Measurements from ENCODE around the gene KRTAP9-7. TPM values are rescaled to one million over a fixed set of nuclear protein-coding genes. Genes with fewer than 3 reads are reported as not detected.
A peak's percentile ranks its signal among the peaks of the same experiment; 100 is the strongest.

Gene KRTAP9-7
- total and polyA plus RNA-seq, 2 experiments from 2014 or later: not detected

GRCh38 chr17:41322903-41323895 is 47.7 kb downstream of the KRTAP9-7 start:
- Histone ChIP-seq H3K79me2 (ENCODE audit: insufficient read depth) (no peaks in the 10 kb centered on the region), H3K4me2 (ENCODE audit: unreplicated experiment) (no peak overlapping the region), H3K27me3 (replicated peaks; ENCODE audit: insufficient read depth) (no peaks in the 10 kb centered on the region), H3K36me3 (ENCODE audit: low read depth) (no peaks in the 10 kb centered on the region), H3K9me2 (ENCODE audit: insufficient read depth) (no peaks in the 10 kb centered on the region), H3K9ac (no peak overlapping the region), H3K4me3 (no peak overlapping the region), H3K27ac (no peak overlapping the region), H3K4me1 (ENCODE audit: insufficient read depth) (peaks cover 9% of the 10 kb centered on the region), H2AFZ (peak overlapping the region; percentile 85; the same call in 1 of the 2 replicates), H3F3A (ENCODE audit: insufficient read depth) (no peaks in the 10 kb centered on the region), H3K9me3 (ENCODE audit: low read depth) (peaks cover 3% of the 10 kb centered on the region), H4K20me1 (ENCODE audit: insufficient read depth) (no peaks in the 10 kb centered on the region)
- TF ChIP-seq EZH2phosphoT487 (IDR thresholded peaks at IDR 0.05; ENCODE audit: insufficient read depth, low read depth) (no peak), EZH2 (IDR thresholded peaks at IDR 0.05; ENCODE audit: insufficient read depth, poor library complexity, severe bottlenecking) (no peak)
- DNase-seq: no peak
- 96 to 99% methylated on average over 11 of the region's 11 CpGs for WGBS, 2 experiments (ENCODE audit: low coverage in 1 of 2, low lambda C conversion rate in 2 of 2, missing lambda C conversion rate in 2 of 2)
- in situ Hi-C loops (cut with MboI): loop anchor here (10.0 kb wide), 1 partner anchor 418 kb away; no protein-coding TSS in a partner anchor

- in situ Hi-C loops (cut with MboI): loop anchor here (10.0 to 25.0 kb wide), 2 partner anchors 338 to 420 kb away; no protein-coding TSS in a partner anchor
Measured at GRCh38 chr17:41324180-41325075, 48.9 kb downstream of the KRTAP9-7 start.

GRCh38 chr17:41325126-41325525 is 49.6 kb downstream of the KRTAP9-7 start:
- Histone ChIP-seq H3K27me3 (replicated peaks; ENCODE audit: insufficient read depth) (no peaks in the 10 kb centered on the region), H3K9ac (no peak overlapping the region), H3K9me2 (ENCODE audit: insufficient read depth) (no peaks in the 10 kb centered on the region), H3K27ac (no peak overlapping the region), H2AFZ (no peak overlapping the region), H3K79me2 (ENCODE audit: insufficient read depth) (no peaks in the 10 kb centered on the region), H3K36me3 (ENCODE audit: low read depth) (no peaks in the 10 kb centered on the region), H3K4me3 (no peak overlapping the region), H3K4me2 (ENCODE audit: unreplicated experiment) (no peak overlapping the region), H3F3A (ENCODE audit: insufficient read depth) (no peaks in the 10 kb centered on the region), H3K9me3 (ENCODE audit: low read depth) (peaks cover 3% of the 10 kb centered on the region), H3K4me1 (ENCODE audit: insufficient read depth) (peaks cover 9% of the 10 kb centered on the region), H4K20me1 (ENCODE audit: insufficient read depth) (no peaks in the 10 kb centered on the region)
- no peak for TF ChIP-seq EZH2phosphoT487 (IDR thresholded peaks at IDR 0.05; ENCODE audit: insufficient read depth, low read depth)
- TF ChIP-seq EZH2 (IDR thresholded peaks at IDR 0.05; ENCODE audit: insufficient read depth, poor library complexity, severe bottlenecking): no peak
- no peak for DNase-seq
- 89 to 92% methylated on average over 6 to 10 of the region's 10 CpGs for WGBS, 2 experiments (ENCODE audit: low coverage in 1 of 2, low lambda C conversion rate in 2 of 2, missing lambda C conversion rate in 2 of 2)
- in situ Hi-C loops (cut with MboI): loop anchor here (10.0 to 25.0 kb wide), 2 partner anchors 337 to 420 kb away; no protein-coding TSS in a partner anchor

More at GRCh38 chr17:41324180-41325075, 48.9 kb downstream of the KRTAP9-7 start:
- no peaks in the 10 kb centered on the region for H4K20me1 ChIP-seq (ENCODE audit: insufficient read depth)
- H3K4me3 ChIP-seq: no peak overlapping the region
- no peak overlapping the region for H3K27ac ChIP-seq
- no peaks in the 10 kb centered on the region for H3K79me2 ChIP-seq (ENCODE audit: insufficient read depth)
- H3K9me2 ChIP-seq (ENCODE audit: insufficient read depth): no peaks in the 10 kb centered on the region
- H3K4me1 ChIP-seq (ENCODE audit: insufficient read depth): peaks cover 9% of the 10 kb centered on the region
- no peak overlapping the region for H3K9ac ChIP-seq
- H3K4me2 ChIP-seq (ENCODE audit: unreplicated experiment): no peak overlapping the region
- H3K36me3 ChIP-seq (ENCODE audit: low read depth): no peaks in the 10 kb centered on the region
- no peak for DNase-seq
- no peaks in the 10 kb centered on the region for H3K27me3 ChIP-seq (replicated peaks; ENCODE audit: insufficient read depth)
- TF ChIP-seq EZH2 (IDR thresholded peaks at IDR 0.05; ENCODE audit: insufficient read depth, poor library complexity, severe bottlenecking): no peak
- no peak for TF ChIP-seq EZH2phosphoT487 (IDR thresholded peaks at IDR 0.05; ENCODE audit: insufficient read depth, low read depth)
- no peaks in the 10 kb centered on the region for H3F3A ChIP-seq (ENCODE audit: insufficient read depth)
- H3K9me3 ChIP-seq (ENCODE audit: low read depth): peaks cover 3% of the 10 kb centered on the region
- H2AFZ ChIP-seq: no peak overlapping the region
- 90 to 91% methylated on average over 15 to 16 of the region's 16 CpGs for WGBS, 2 experiments (ENCODE audit: low coverage in 1 of 2, low lambda C conversion rate in 2 of 2, missing lambda C conversion rate in 2 of 2)

GRCh38 chr17:41325611-41326010 is 50.1 kb downstream of the KRTAP9-7 start:
- no peaks in the 10 kb centered on the region for H3K9me2 ChIP-seq (ENCODE audit: insufficient read depth)
- H3K4me2 ChIP-seq (ENCODE audit: unreplicated experiment): no peak overlapping the region
- DNase-seq: no peak
- no peak overlapping the region for H3K4me3 ChIP-seq
- in situ Hi-C loops (cut with MboI): loop anchor here (10.0 to 25.0 kb wide), 2 partner anchors 337 to 421 kb away; no protein-coding TSS in a partner anchor
- H4K20me1 ChIP-seq (ENCODE audit: insufficient read depth): no peaks in the 10 kb centered on the region
- TF ChIP-seq EZH2 (IDR thresholded peaks at IDR 0.05; ENCODE audit: insufficient read depth, poor library complexity, severe bottlenecking) (no peak), EZH2phosphoT487 (IDR thresholded peaks at IDR 0.05; ENCODE audit: insufficient read depth, low read depth) (no peak)
- H3K4me1 ChIP-seq (ENCODE audit: insufficient read depth): peaks cover 9% of the 10 kb centered on the region
- WGBS, 2 experiments (ENCODE audit: low coverage in 1 of 2, low lambda C conversion rate in 2 of 2, missing lambda C conversion rate in 2 of 2): 93 to 95% methylated on average over 6 of the region's 6 CpGs
- H3K27me3 ChIP-seq (replicated peaks; ENCODE audit: insufficient read depth): no peaks in the 10 kb centered on the region
- H3K79me2 ChIP-seq (ENCODE audit: insufficient read depth): no peaks in the 10 kb centered on the region
- no peak overlapping the region for H3K27ac ChIP-seq
- H3K36me3 ChIP-seq (ENCODE audit: low read depth): no peaks in the 10 kb centered on the region
- no peaks in the 10 kb centered on the region for H3F3A ChIP-seq (ENCODE audit: insufficient read depth)
- peaks cover under 1% of the 10 kb centered on the region for H3K9me3 ChIP-seq (ENCODE audit: low read depth)
- H2AFZ ChIP-seq: no peak overlapping the region
- H3K9ac ChIP-seq: no peak overlapping the region

Small RNA genes within 50 kb of the gene (small RNA-seq; reads per million reads assigned to genes)
- not detected for gene KRTAP9-10P (ENCODE audit: low read depth, low replicate concordance)

Other genes starting within 250 kb of the KRTAP9-7 start
Only the 30 nearest of the 41 such genes appear.
- not detected in 2 replicates for gene KRTAP4-7, start 191.5 kb upstream of the KRTAP9-7 start, total RNA-seq (2014; rRNA removed; shearing (Covaris generic))
- not detected in 2 replicates for gene KRTAP4-7, start 191.5 kb upstream of the KRTAP9-7 start, polyA plus RNA-seq (2016; fragmentation: Nextera tagmentation; extraction: Ambion mirVana)
- not detected in 2 replicates for gene KRTAP4-8, start 177.6 kb upstream of the KRTAP9-7 start, total RNA-seq (2014; rRNA removed; shearing (Covaris generic))
- gene KRTAP4-8, start 177.6 kb upstream of the KRTAP9-7 start, polyA plus RNA-seq (2016; fragmentation: Nextera tagmentation; extraction: Ambion mirVana): 0.20 TPM in 1 of 2 replicates, not detected in the other
- gene KRTAP4-16, start 173.5 kb upstream of the KRTAP9-7 start, total RNA-seq (2014; rRNA removed; shearing (Covaris generic)): not detected in 2 replicates
- not detected in 2 replicates for gene KRTAP4-16, start 173.5 kb upstream of the KRTAP9-7 start, polyA plus RNA-seq (2016; fragmentation: Nextera tagmentation; extraction: Ambion mirVana)
- gene KRTAP4-9, start 170.3 kb upstream of the KRTAP9-7 start, total RNA-seq (2014; rRNA removed; shearing (Covaris generic)): not detected in 2 replicates
- 0.49 and 0.51 TPM in 2 replicates for gene KRTAP4-9, start 170.3 kb upstream of the KRTAP9-7 start, polyA plus RNA-seq (2016; fragmentation: Nextera tagmentation; extraction: Ambion mirVana)
- not detected in 2 replicates for gene KRTAP4-11, start 157.3 kb upstream of the KRTAP9-7 start, total RNA-seq (2014; rRNA removed; shearing (Covaris generic))
- gene KRTAP4-11, start 157.3 kb upstream of the KRTAP9-7 start, polyA plus RNA-seq (2016; fragmentation: Nextera tagmentation; extraction: Ambion mirVana): 0.29 TPM in 1 of 2 replicates, not detected in the other
- gene KRTAP4-12, start 151.5 kb upstream of the KRTAP9-7 start, total RNA-seq (2014; rRNA removed; shearing (Covaris generic)): not detected in 2 replicates
- 1.7 and 1.8 TPM in 2 replicates for gene KRTAP4-12, start 151.5 kb upstream of the KRTAP9-7 start, polyA plus RNA-seq (2016; fragmentation: Nextera tagmentation; extraction: Ambion mirVana)
- not detected in 2 replicates for gene KRTAP4-6, start 135.2 kb upstream of the KRTAP9-7 start, total RNA-seq (2014; rRNA removed; shearing (Covaris generic))
- gene KRTAP4-6, start 135.2 kb upstream of the KRTAP9-7 start, polyA plus RNA-seq (2016; fragmentation: Nextera tagmentation; extraction: Ambion mirVana): not detected in 2 replicates
- gene KRTAP4-5, start 125.9 kb upstream of the KRTAP9-7 start, total RNA-seq (2014; rRNA removed; shearing (Covaris generic)): not detected in 2 replicates
- gene KRTAP4-5, start 125.9 kb upstream of the KRTAP9-7 start, polyA plus RNA-seq (2016; fragmentation: Nextera tagmentation; extraction: Ambion mirVana): not detected in 2 replicates
- gene KRTAP4-4, start 115.0 kb upstream of the KRTAP9-7 start, total RNA-seq (2014; rRNA removed; shearing (Covaris generic)): not detected in 2 replicates
- not detected in 2 replicates for gene KRTAP4-4, start 115.0 kb upstream of the KRTAP9-7 start, polyA plus RNA-seq (2016; fragmentation: Nextera tagmentation; extraction: Ambion mirVana)
- gene KRTAP4-3, start 107.5 kb upstream of the KRTAP9-7 start, total RNA-seq (2014; rRNA removed; shearing (Covaris generic)): not detected in 2 replicates
- not detected in 2 replicates for gene KRTAP4-3, start 107.5 kb upstream of the KRTAP9-7 start, polyA plus RNA-seq (2016; fragmentation: Nextera tagmentation; extraction: Ambion mirVana)
- gene KRTAP4-2, start 97.5 kb upstream of the KRTAP9-7 start, total RNA-seq (2014; rRNA removed; shearing (Covaris generic)): not detected in 2 replicates
- not detected in 2 replicates for gene KRTAP4-2, start 97.5 kb upstream of the KRTAP9-7 start, polyA plus RNA-seq (2016; fragmentation: Nextera tagmentation; extraction: Ambion mirVana)
- 0.76 TPM in 1 of 2 replicates, not detected in the other for gene KRTAP4-1, start 90.8 kb upstream of the KRTAP9-7 start, total RNA-seq (2014; rRNA removed; shearing (Covaris generic))
- gene KRTAP4-1, start 90.8 kb upstream of the KRTAP9-7 start, polyA plus RNA-seq (2016; fragmentation: Nextera tagmentation; extraction: Ambion mirVana): not detected in 2 replicates
- not detected in 2 replicates for gene KRTAP9-1, start 85.8 kb upstream of the KRTAP9-7 start, total RNA-seq (2014; rRNA removed; shearing (Covaris generic))
- gene KRTAP9-1, start 85.8 kb upstream of the KRTAP9-7 start, polyA plus RNA-seq (2016; fragmentation: Nextera tagmentation; extraction: Ambion mirVana): not detected in 2 replicates
- not detected in 2 replicates for gene KRTAP9-2, start 49.0 kb upstream of the KRTAP9-7 start, total RNA-seq (2014; rRNA removed; shearing (Covaris generic))
- not detected in 2 replicates for gene KRTAP9-2, start 49.0 kb upstream of the KRTAP9-7 start, polyA plus RNA-seq (2016; fragmentation: Nextera tagmentation; extraction: Ambion mirVana)
- gene KRTAP9-3, start 43.2 kb upstream of the KRTAP9-7 start, total RNA-seq (2014; rRNA removed; shearing (Covaris generic)): not detected in 2 replicates
- not detected in 2 replicates for gene KRTAP9-3, start 43.2 kb upstream of the KRTAP9-7 start, polyA plus RNA-seq (2016; fragmentation: Nextera tagmentation; extraction: Ambion mirVana)
- gene KRTAP9-8, start 37.7 kb upstream of the KRTAP9-7 start, total RNA-seq (2014; rRNA removed; shearing (Covaris generic)): not detected in 2 replicates
- not detected in 2 replicates for gene KRTAP9-8, start 37.7 kb upstream of the KRTAP9-7 start, polyA plus RNA-seq (2016; fragmentation: Nextera tagmentation; extraction: Ambion mirVana)
- gene KRTAP9-4, start 26.0 kb upstream of the KRTAP9-7 start, total RNA-seq (2014; rRNA removed; shearing (Covaris generic)): not detected in 2 replicates
- not detected in 2 replicates for gene KRTAP9-4, start 26.0 kb upstream of the KRTAP9-7 start, polyA plus RNA-seq (2016; fragmentation: Nextera tagmentation; extraction: Ambion mirVana)
- gene KRTAP9-9, start 20.3 kb upstream of the KRTAP9-7 start, total RNA-seq (2014; rRNA removed; shearing (Covaris generic)): not detected in 2 replicates
- gene KRTAP9-9, start 20.3 kb upstream of the KRTAP9-7 start, polyA plus RNA-seq (2016; fragmentation: Nextera tagmentation; extraction: Ambion mirVana): not detected in 2 replicates
- not detected in 2 replicates for gene KRTAP9-6, start 10.3 kb upstream of the KRTAP9-7 start, total RNA-seq (2014; rRNA removed; shearing (Covaris generic))
- gene KRTAP9-6, start 10.3 kb upstream of the KRTAP9-7 start, polyA plus RNA-seq (2016; fragmentation: Nextera tagmentation; extraction: Ambion mirVana): not detected in 2 replicates
- gene KRTAP29-1, start 27.2 kb downstream of the KRTAP9-7 start, total RNA-seq (2014; rRNA removed; shearing (Covaris generic)): not detected in 2 replicates
- not detected in 2 replicates for gene KRTAP29-1, start 27.2 kb downstream of the KRTAP9-7 start, polyA plus RNA-seq (2016; fragmentation: Nextera tagmentation; extraction: Ambion mirVana)
- not detected in 2 replicates for gene KRTAP16-1, start 33.6 kb downstream of the KRTAP9-7 start, total RNA-seq (2014; rRNA removed; shearing (Covaris generic))
- not detected in 2 replicates for gene KRTAP16-1, start 33.6 kb downstream of the KRTAP9-7 start, polyA plus RNA-seq (2016; fragmentation: Nextera tagmentation; extraction: Ambion mirVana)
- gene KRTAP17-1, start 40.0 kb downstream of the KRTAP9-7 start, total RNA-seq (2014; rRNA removed; shearing (Covaris generic)): not detected in 2 replicates
- gene KRTAP17-1, start 40.0 kb downstream of the KRTAP9-7 start, polyA plus RNA-seq (2016; fragmentation: Nextera tagmentation; extraction: Ambion mirVana): not detected in 2 replicates
- gene KRT33A, start 75.1 kb downstream of the KRTAP9-7 start, total RNA-seq (2014; rRNA removed; shearing (Covaris generic)): not detected in 2 replicates
- gene KRT33A, start 75.1 kb downstream of the KRTAP9-7 start, polyA plus RNA-seq (2016; fragmentation: Nextera tagmentation; extraction: Ambion mirVana): not detected in 2 replicates
- gene KRT33B, start 94.1 kb downstream of the KRTAP9-7 start, total RNA-seq (2014; rRNA removed; shearing (Covaris generic)): 0.25 and 0.76 TPM in 2 replicates
- gene KRT33B, start 94.1 kb downstream of the KRTAP9-7 start, polyA plus RNA-seq (2016; fragmentation: Nextera tagmentation; extraction: Ambion mirVana): 1.0 and 1.2 TPM in 2 replicates
- gene KRT34, start 106.6 kb downstream of the KRTAP9-7 start, total RNA-seq (2014; rRNA removed; shearing (Covaris generic)): 73.5 and 77.8 TPM in 2 replicates
- 39.8 and 42.2 TPM in 2 replicates for gene KRT34, start 106.6 kb downstream of the KRTAP9-7 start, polyA plus RNA-seq (2016; fragmentation: Nextera tagmentation; extraction: Ambion mirVana)
- gene KRT31, start 121.9 kb downstream of the KRTAP9-7 start, total RNA-seq (2014; rRNA removed; shearing (Covaris generic)): not detected in 2 replicates
- not detected in 2 replicates for gene KRT31, start 121.9 kb downstream of the KRTAP9-7 start, polyA plus RNA-seq (2016; fragmentation: Nextera tagmentation; extraction: Ambion mirVana)
- gene KRT37, start 148.9 kb downstream of the KRTAP9-7 start, total RNA-seq (2014; rRNA removed; shearing (Covaris generic)): not detected in 2 replicates
- not detected in 2 replicates for gene KRT37, start 148.9 kb downstream of the KRTAP9-7 start, polyA plus RNA-seq (2016; fragmentation: Nextera tagmentation; extraction: Ambion mirVana)
- gene KRT38, start 165.3 kb downstream of the KRTAP9-7 start, total RNA-seq (2014; rRNA removed; shearing (Covaris generic)): not detected in 2 replicates
- gene KRT38, start 165.3 kb downstream of the KRTAP9-7 start, polyA plus RNA-seq (2016; fragmentation: Nextera tagmentation; extraction: Ambion mirVana): not detected in 2 replicates
- not detected in 2 replicates for gene KRT32, start 191.7 kb downstream of the KRTAP9-7 start, total RNA-seq (2014; rRNA removed; shearing (Covaris generic))
- gene KRT32, start 191.7 kb downstream of the KRTAP9-7 start, polyA plus RNA-seq (2016; fragmentation: Nextera tagmentation; extraction: Ambion mirVana): not detected in 2 replicates
- not detected in 2 replicates for gene KRT35, start 205.5 kb downstream of the KRTAP9-7 start, total RNA-seq (2014; rRNA removed; shearing (Covaris generic))
- gene KRT35, start 205.5 kb downstream of the KRTAP9-7 start, polyA plus RNA-seq (2016; fragmentation: Nextera tagmentation; extraction: Ambion mirVana): not detected in 2 replicates